OCI-LY3 (cell line): ENCODE data around the gene NUDT8.
"Not testable (repeated sequence)": the region's sequence is repeated elsewhere in the genome, so short reads cannot be mapped to it uniquely, and the experiment has no call there.

Source experiments
- H2AFZ ChIP-seq: fragments of 200-600, 300-600 bp; shearing (Covaris generic); 2 replicates; pipeline ENCODE4 v1.6.0; 2014; ENCODE audit warnings: antibody characterized with exemption, low read depth, low read length
- H3K27ac ChIP-seq: fragments of 200-600, 300-600 bp; sonication (generic); 2 replicates; pipeline ENCODE4 v1.5.1; 2014; ENCODE audit warnings: mild to moderate bottlenecking, low read length, moderate library complexity, mixed read lengths
- H3K27me3 ChIP-seq: fragments of 200-600, 300-600 bp; sonication (generic); 2 replicates; pipeline ENCODE4 v1.6.1; 2014; ENCODE audit warnings: low read depth, low read length, mixed read lengths
- H3K36me3 ChIP-seq: fragments of 200-600, 300-600 bp; sonication (generic); replicated peaks from 2 replicates; pipeline ENCODE3; 2014; ENCODE audit warnings: low read depth, low read length, mixed read lengths
- H3K4me1 ChIP-seq: fragments of 300-600, 200-600 bp; sonication (generic); 2 replicates; pipeline ENCODE4 v1.6.1; 2014; ENCODE audit warnings: low read length, mixed read lengths
- H3K4me2 ChIP-seq: fragments of 200-600, 300-600 bp; sonication (generic); 2 replicates; pipeline ENCODE4 v1.6.1; 2014; ENCODE audit warnings: low read length, mixed read lengths
- H3K4me3 ChIP-seq: fragments of 300-600, 200-600 bp; sonication (generic); 2 replicates; pipeline ENCODE4 v1.5.1; 2014; ENCODE audit warnings: antibody characterized with exemption, mild to moderate bottlenecking, low read length, moderate library complexity
- H3K79me2 ChIP-seq: fragments of 300-600, 200-600 bp; shearing (Covaris generic); 2 replicates; pipeline ENCODE4 v1.6.1; 2014; ENCODE audit warnings: mild to moderate bottlenecking, low read length, mixed read lengths
- H3K9ac ChIP-seq: fragments of 300-600, 200-600 bp; shearing (Covaris generic); 2 replicates; pipeline ENCODE4 v1.6.0; 2014; ENCODE audit warnings: mild to moderate bottlenecking, low read length, moderate library complexity
- H3K9me3 ChIP-seq: fragments of 200-600, 300-600 bp; shearing (Covaris generic); 2 replicates; pipeline ENCODE4 v1.6.1; 2014; ENCODE audit warnings: low read length, mixed read lengths; ENCODE audit not compliant: insufficient read depth
- H4K20me1 ChIP-seq: fragments of 200-600, 300-600 bp; sonication (generic); 2 replicates; pipeline ENCODE4 v1.6.1; 2016; ENCODE audit warnings: low read length, mixed read lengths; ENCODE audit not compliant: insufficient read depth
- EZH2phosphoT487 ChIP-seq: fragments of 200-600 bp; shearing (Covaris generic); IDR thresholded peaks from 2 replicates; pipeline ENCODE4 v1.6.1; 2018; ENCODE audit warnings: antibody characterized with exemption, mixed run types, low read depth
- TF ChIP-seq, protein P1 (sequence below): fragments of 200-600, 300-600 bp; sonication (generic); IDR thresholded peaks from 2 replicates; pipeline ENCODE4 v1.5.1; 2014; ENCODE audit warnings: antibody characterized with exemption, low read length, low read depth

NUDT8 gene

DNA sequence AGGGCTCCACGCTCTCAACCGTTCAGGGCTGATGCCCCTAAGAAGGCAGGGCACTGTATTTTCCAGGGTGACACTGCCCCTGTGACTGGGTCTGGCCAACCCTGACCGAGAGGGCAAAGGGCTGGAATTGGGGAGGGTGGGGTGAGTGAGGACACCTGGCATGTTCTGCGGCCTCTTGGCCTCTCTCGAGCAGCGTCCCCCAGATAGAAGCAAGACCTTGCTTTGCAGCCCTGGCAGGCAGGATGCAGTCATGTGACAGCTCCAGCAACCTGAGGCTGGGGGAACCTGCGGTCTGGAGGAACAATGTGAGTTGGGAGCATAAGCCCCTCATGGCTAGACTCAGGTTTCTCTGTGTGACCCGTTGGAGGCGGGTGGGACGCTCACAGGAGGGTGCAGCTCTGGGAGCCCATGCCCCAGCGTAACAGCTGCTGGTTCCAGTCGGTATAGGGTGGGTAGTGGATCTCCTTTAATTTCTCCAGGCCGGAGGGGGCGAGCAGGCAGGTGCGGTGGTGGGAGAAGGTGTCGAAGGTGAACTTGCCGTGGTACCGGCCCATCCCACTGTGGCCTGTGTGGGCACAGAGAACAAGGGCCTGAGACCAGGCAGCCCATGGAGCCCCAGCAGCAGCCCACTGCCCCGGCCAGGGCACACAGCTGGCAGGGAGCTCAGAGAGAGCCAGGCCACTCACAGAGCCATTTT lies 33.2 kb upstream of the NUDT8 start:
- Histone ChIP-seq H3K9me3 (no peaks in the 10 kb centered on the region; the same call in 1 of the 2 replicates), H2AFZ (no peak overlapping the region), H3K4me1 (peaks cover 17% of the 10 kb centered on the region), H3K27me3 (peaks cover 31% of the 10 kb centered on the region), H3K79me2 (no peaks in the 10 kb centered on the region), H3K4me3 (no peak overlapping the region), H3K36me3 (no peaks in the 10 kb centered on the region), H3K27ac (no peak overlapping the region), H4K20me1 (no peaks in the 10 kb centered on the region), H3K9ac (no peak overlapping the region), H3K4me2 (no peak overlapping the region)
- TF ChIP-seq, protein P1, sequence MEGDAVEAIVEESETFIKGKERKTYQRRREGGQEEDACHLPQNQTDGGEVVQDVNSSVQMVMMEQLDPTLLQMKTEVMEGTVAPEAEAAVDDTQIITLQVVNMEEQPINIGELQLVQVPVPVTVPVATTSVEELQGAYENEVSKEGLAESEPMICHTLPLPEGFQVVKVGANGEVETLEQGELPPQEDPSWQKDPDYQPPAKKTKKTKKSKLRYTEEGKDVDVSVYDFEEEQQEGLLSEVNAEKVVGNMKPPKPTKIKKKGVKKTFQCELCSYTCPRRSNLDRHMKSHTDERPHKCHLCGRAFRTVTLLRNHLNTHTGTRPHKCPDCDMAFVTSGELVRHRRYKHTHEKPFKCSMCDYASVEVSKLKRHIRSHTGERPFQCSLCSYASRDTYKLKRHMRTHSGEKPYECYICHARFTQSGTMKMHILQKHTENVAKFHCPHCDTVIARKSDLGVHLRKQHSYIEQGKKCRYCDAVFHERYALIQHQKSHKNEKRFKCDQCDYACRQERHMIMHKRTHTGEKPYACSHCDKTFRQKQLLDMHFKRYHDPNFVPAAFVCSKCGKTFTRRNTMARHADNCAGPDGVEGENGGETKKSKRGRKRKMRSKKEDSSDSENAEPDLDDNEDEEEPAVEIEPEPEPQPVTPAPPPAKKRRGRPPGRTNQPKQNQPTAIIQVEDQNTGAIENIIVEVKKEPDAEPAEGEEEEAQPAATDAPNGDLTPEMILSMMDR, result no peak
- TF ChIP-seq EZH2phosphoT487, result no peak

DNA sequence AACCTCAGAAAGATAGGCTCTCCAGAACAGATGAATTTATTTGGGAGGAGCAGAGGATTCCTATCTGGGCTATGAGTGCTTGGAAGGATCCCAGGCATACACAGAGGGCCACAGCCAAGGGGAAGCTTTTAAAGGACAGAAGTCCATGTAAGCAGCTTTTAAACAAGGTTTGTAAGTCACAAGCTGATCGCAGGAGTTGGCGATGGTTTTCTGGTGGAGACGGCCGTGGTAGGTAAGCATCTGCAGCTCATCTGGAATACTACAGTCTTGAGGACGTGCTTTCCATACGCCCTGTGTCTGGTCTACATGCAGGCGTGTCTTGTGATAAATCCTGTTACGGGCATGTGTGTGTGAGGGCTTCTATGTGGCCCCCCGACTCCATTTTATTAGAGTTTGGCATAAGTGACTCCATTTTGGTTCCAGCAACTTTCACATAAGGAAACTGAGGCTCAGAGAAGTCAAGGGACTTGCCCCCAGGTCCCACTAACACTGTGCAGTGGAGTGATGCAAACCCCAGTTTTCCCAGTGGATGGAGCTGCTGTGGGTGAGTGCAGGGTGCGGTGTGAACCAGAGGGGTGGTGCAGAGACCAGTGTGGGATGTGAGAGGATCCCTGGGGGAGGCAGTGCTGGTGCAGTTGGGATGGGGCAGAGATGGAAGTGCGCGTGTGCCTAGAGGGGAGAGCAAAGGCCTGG lies 32.6 kb upstream of the NUDT8 start:
- H3K27me3 ChIP-seq, result peaks cover 31% of the 10 kb centered on the region
- no peak overlapping the region for H3K4me3 ChIP-seq
- peaks cover 6% of the 10 kb centered on the region for H3K9me3 ChIP-seq
- H3K79me2 ChIP-seq, result no peaks in the 10 kb centered on the region
- no peak overlapping the region for H2AFZ ChIP-seq
- H3K36me3 ChIP-seq, result peaks cover 4% of the 10 kb centered on the region
- no peak overlapping the region for H3K9ac ChIP-seq
- H3K4me2 ChIP-seq, result no peak overlapping the region
- H4K20me1 ChIP-seq, result no peaks in the 10 kb centered on the region
- TF ChIP-seq, protein P1, result no peak
- H3K27ac ChIP-seq, result no peak overlapping the region
- H3K4me1 ChIP-seq, result peaks cover 14% of the 10 kb centered on the region

GRCh38 chr11:67660752-67661151 lies 31.0 kb upstream of the NUDT8 start:
- H3K9me3 ChIP-seq, result peaks cover 21% of the 10 kb centered on the region
- H3K9ac ChIP-seq, H3K79me2 ChIP-seq, H3K36me3 ChIP-seq, H3K4me2 ChIP-seq, H3K4me3 ChIP-seq, H2AFZ ChIP-seq, H3K27ac ChIP-seq, H4K20me1 ChIP-seq: not testable (repeated sequence)
- peaks cover 11% of the 10 kb centered on the region for H3K4me1 ChIP-seq
- peaks cover 25% of the 10 kb centered on the region for H3K27me3 ChIP-seq

DNA sequence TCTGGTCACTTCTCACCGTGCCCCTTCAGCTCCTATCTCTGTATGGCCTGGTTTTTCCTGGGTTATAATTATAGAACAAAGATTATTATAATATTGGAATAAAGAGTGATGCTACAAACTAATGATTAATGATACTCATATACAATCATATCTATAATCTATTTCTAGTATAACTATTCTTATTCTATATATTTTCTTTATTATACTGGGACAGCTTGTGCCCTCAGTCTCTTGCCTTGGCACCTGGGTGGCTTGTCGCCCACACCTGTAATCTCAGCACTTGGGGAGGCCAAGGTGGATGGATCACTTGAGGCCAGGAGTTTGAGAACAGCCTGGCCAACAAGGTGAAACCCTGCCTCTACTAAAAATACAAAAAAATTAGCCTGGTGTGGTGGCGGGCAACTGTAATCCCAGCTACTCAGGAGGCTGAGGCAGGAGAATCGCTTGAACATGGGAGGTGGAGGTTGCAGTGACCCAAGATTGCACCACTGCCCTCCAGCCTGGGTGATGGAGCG lies 30.0 kb upstream of the NUDT8 start:
- not testable (repeated sequence) for H2AFZ ChIP-seq, H3K4me3 ChIP-seq, H3K9ac ChIP-seq, H3K79me2 ChIP-seq, H3K36me3 ChIP-seq, H3K4me2 ChIP-seq, H4K20me1 ChIP-seq, H3K27ac ChIP-seq
- Histone ChIP-seq H3K9me3 (peaks cover 26% of the 10 kb centered on the region), H3K4me1 (peaks cover 11% of the 10 kb centered on the region), H3K27me3 (peaks cover 24% of the 10 kb centered on the region)

DNA sequence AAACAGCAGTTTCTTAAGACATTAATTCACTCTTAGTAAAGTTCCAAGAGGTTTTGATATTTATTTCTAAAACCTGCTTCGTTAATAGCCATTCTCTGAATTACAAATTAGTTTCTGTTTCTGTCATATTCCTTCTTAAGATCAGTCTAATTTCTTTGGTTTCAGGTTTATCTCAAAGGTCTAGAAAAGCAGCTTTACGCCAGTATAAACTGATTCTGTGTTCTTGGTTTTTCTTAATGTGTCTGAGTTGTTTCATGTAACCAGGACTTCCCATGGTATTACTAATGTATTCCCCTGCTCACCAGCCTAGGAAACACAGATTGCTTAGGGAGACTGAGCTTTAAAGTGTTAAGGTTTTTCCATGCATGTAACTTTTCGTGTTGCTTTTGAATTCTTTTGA lies 27.6 kb upstream of the NUDT8 start:
- Histone ChIP-seq H2AFZ (no peak overlapping the region), H3K4me1 (peaks cover 11% of the 10 kb centered on the region), H3K27me3 (peaks cover 25% of the 10 kb centered on the region), H3K36me3 (peaks cover 4% of the 10 kb centered on the region), H3K9me3 (peaks cover 26% of the 10 kb centered on the region), H3K4me3 (no peak overlapping the region), H3K79me2 (no peaks in the 10 kb centered on the region), H3K4me2 (no peak overlapping the region), H4K20me1 (no peaks in the 10 kb centered on the region), H3K9ac (no peak overlapping the region), H3K27ac (no peak overlapping the region)
- TF ChIP-seq EZH2phosphoT487, result no peak
- TF ChIP-seq, protein P1, result no peak
